Tibial nerve (tissue), 4 donors: ENCODE measurements around the gene EXOC3. TPM values are rescaled to one million over a fixed set of nuclear protein-coding genes. Genes with fewer than 3 reads are reported as not detected.
"Not testable (repeated sequence)": the region's sequence is repeated elsewhere in the genome, so short reads cannot be mapped to it uniquely, and the experiment has no call there.

ENCODE experiments used
- DNase-seq, 2 donors: peaks; one replicate each; pipeline ENCODE4 v3.0.0-alpha.2; 2019; ENCODE audit warnings: low spot score in 2 of 2
- H3K27ac ChIP-seq, 4 donors: fragments of 200-600 bp; sonication (generic) in 3 of 4; one replicate each; pipeline ENCODE4 v1.5.1; 2017 to 2019; ENCODE audit warnings: mild to moderate bottlenecking in 1 of 4
- H3K27me3 ChIP-seq, 2 donors: fragments of 200-600 bp; sonication (generic) in 1 of 2; one replicate each; pipeline versions ENCODE4 v1.5.1 to v1.6.0; 2017 to 2019
- H3K36me3 ChIP-seq, 3 donors: fragments of 200-600 bp; sonication (generic); one replicate each; pipeline ENCODE4 v1.5.1; 2018 to 2019
- H3K4me1 ChIP-seq, 4 donors: fragments of 200-600 bp; sonication (generic) in 3 of 4; one replicate each; pipeline ENCODE4 v1.5.1; 2017 to 2019
- H3K4me3 ChIP-seq, 4 donors: fragments of 200-600 bp; sonication (generic) in 3 of 4; one replicate each; pipeline ENCODE4 v1.5.1; 2017 to 2019; ENCODE audit warnings: mild to moderate bottlenecking in 1 of 4, moderate library complexity in 1 of 4
- H3K9me3 ChIP-seq, 4 donors: fragments of 200-600 bp; sonication (generic) in 3 of 4; one replicate each; pipeline ENCODE4 v1.5.1; 2017 to 2019
- CTCF ChIP-seq, 5 experiments: fragments of 200-600 bp in 3 of 5; fragments of 450-650 bp in 2 of 5; sonication (generic) in 3 of 5; IDR thresholded peaks; one replicate each; pipeline ENCODE4 v1.5.1; 2016 to 2019; ENCODE audit warnings: antibody characterized with exemption in 5 of 5, mild to moderate bottlenecking in 3 of 5, moderate library complexity in 2 of 5
- EP300 ChIP-seq, 2 donors: sonication (generic); formaldehyde crosslinking; IDR thresholded peaks; one replicate each; pipeline ENCODE4 v1.6.1; 2017; ENCODE audit warnings: antibody characterized with exemption in 2 of 2, mild to moderate bottlenecking in 1 of 2
- POLR2A ChIP-seq, 2 donors: fragments of 450-650 bp; IDR thresholded peaks; one replicate each; pipeline ENCODE4 v1.6.1; 2017; ENCODE audit warnings: antibody characterized with exemption in 2 of 2, mild to moderate bottlenecking in 2 of 2, moderate library complexity in 2 of 2
- WGBS, 2 donors: methylation state at CpG; one replicate each; pipeline ENCODE4 v1.1.5; 2018; 5-methylcytosine and 5-hydroxymethylcytosine counted together
- total RNA-seq, 4 donors: library from RNA; depleted of rRNA; stranded (reverse); fragments of >200 nt; gene quantifications; one replicate each; pipeline ENCODE4 v1.1.0, GENCODE V29; 2016

Gene EXOC3
- total RNA-seq, 4 donors from 2014 or later: 53.5 to 98.4 (median 58.8) TPM

GRCh38 chr5:505951-506525 lies 63.1 kb downstream of the EXOC3 start:
- TF ChIP-seq POLR2A (IDR thresholded peaks at IDR 0.05): no peak
- no peak for TF ChIP-seq CTCF (IDR thresholded peaks at IDR 0.05)
- no peak for TF ChIP-seq EP300 (IDR thresholded peaks at IDR 0.05)
- WGBS, 2 donors: 70 to 81% methylated on average over 30 of the region's 30 CpGs
- H3K36me3 ChIP-seq: no peaks in the 10 kb centered on the region
- no peak overlapping the region for H3K27ac ChIP-seq
- no peak for DNase-seq
- peaks cover 0 to 38% of the 10 kb centered on the region in 2 donors for H3K27me3 ChIP-seq
- no peak overlapping the region for H3K4me3 ChIP-seq
- H3K4me1 ChIP-seq: peaks cover 0 to 19% (median 0%) of the 10 kb centered on the region in 4 donors
- no peaks in the 10 kb centered on the region for H3K9me3 ChIP-seq

- 97% methylated on average over 42 of the region's 42 CpGs for WGBS, 2 donors
- not testable (repeated sequence) for H3K9me3 ChIP-seq, H3K27ac ChIP-seq
Observed at GRCh38 chr5:507986-508575, 65.1 kb downstream of the EXOC3 start.

GRCh38 chr5:509611-510185 lies 66.7 kb downstream of the EXOC3 start:
- 62 to 63% methylated on average over 22 of the region's 22 CpGs for WGBS, 2 donors
- no peak for TF ChIP-seq CTCF (IDR thresholded peaks at IDR 0.05)
- TF ChIP-seq EP300 (IDR thresholded peaks at IDR 0.05): no peak
- no peak for TF ChIP-seq POLR2A (IDR thresholded peaks at IDR 0.05)
- peaks cover 0 to 2% of the 10 kb centered on the region in 2 donors for H3K27me3 ChIP-seq
- no peaks in the 10 kb centered on the region for H3K9me3 ChIP-seq
- no peak for DNase-seq
- no peaks in the 10 kb centered on the region for H3K36me3 ChIP-seq
- H3K27ac ChIP-seq: peak overlapping the region in 1 of 4 donors; percentile 46
- peaks cover 0 to 16% (median 3%) of the 10 kb centered on the region in 4 donors for H3K4me1 ChIP-seq
- H3K4me3 ChIP-seq: no peak overlapping the region

More at GRCh38 chr5:507986-508575, 65.1 kb downstream of the EXOC3 start:
- H3K4me3 ChIP-seq, H3K36me3 ChIP-seq, DNase-seq, H3K4me1 ChIP-seq: not testable (repeated sequence)
- peaks cover 0 to 18% of the 10 kb centered on the region in 2 donors for H3K27me3 ChIP-seq

- H3K27ac ChIP-seq: peak overlapping the region in 1 of 4 donors; percentile 46
- no peak overlapping the region for H3K4me3 ChIP-seq
- peaks cover 0 to 16% (median 3%) of the 10 kb centered on the region in 4 donors for H3K4me1 ChIP-seq
- no peaks in the 10 kb centered on the region for H3K27me3 ChIP-seq
- 72 to 83% methylated on average over 3 to 9 of the region's 9 CpGs for WGBS, 2 donors
- no peaks in the 10 kb centered on the region for H3K36me3 ChIP-seq
- no peak for DNase-seq
- TF ChIP-seq CTCF (IDR thresholded peaks at IDR 0.05) (no peak), POLR2A (IDR thresholded peaks at IDR 0.05) (no peak), EP300 (IDR thresholded peaks at IDR 0.05) (no peak)
- H3K9me3 ChIP-seq: no peaks in the 10 kb centered on the region
Observed at GRCh38 chr5:510521-510920, 67.5 kb downstream of the EXOC3 start.

- Histone ChIP-seq H3K27me3 (peaks cover 0 to 5% of the 10 kb centered on the region in 2 donors), H3K36me3 (no peaks in the 10 kb centered on the region), H3K9me3 (no peaks in the 10 kb centered on the region), H3K4me1 (peaks cover 0 to 16% (median 3%) of the 10 kb centered on the region in 4 donors), H3K27ac (no peak overlapping the region), H3K4me3 (no peak overlapping the region)
- 91% methylated on average over 16 of the region's 16 CpGs for WGBS, 2 donors
- TF ChIP-seq EP300 (IDR thresholded peaks at IDR 0.05): no peak
- TF ChIP-seq POLR2A (IDR thresholded peaks at IDR 0.05): no peak
- no peak for TF ChIP-seq CTCF (IDR thresholded peaks at IDR 0.05)
- DNase-seq: no peak
Observed at GRCh38 chr5:511476-511875, 68.5 kb downstream of the EXOC3 start.
